Heart left ventricle (tissue), 13 donors: ENCODE measurements around the gene NOX3.

Experiments
- CTCF ChIP-seq, 12 donors: fragments of 200-600 bp; sonication (generic) in 4 of 12; IDR thresholded peaks; one replicate each; pipeline versions ENCODE4 v1.5.0 to v1.8.0; 2018 to 2022; ENCODE audit warnings: antibody characterized with exemption in 12 of 12, mild to moderate bottlenecking in 5 of 12
- POLR2A ChIP-seq, 2 donors: fragments of 450-650 bp; IDR thresholded peaks; one replicate each; pipeline ENCODE4 v1.6.1; 2017; ENCODE audit warnings: antibody characterized with exemption in 2 of 2, mild to moderate bottlenecking in 2 of 2, moderate library complexity in 2 of 2
- donor health status: ischemic (EF 13 %, LVEDD 7.1; RV severe dilation, severe dysfunction).
- donor health status: DM: no; HTN: yes; CAD: no.
- donor health status: DM: no; HTN: no; CAD: no.
- donor health status: ischemic (EF 25% LVEDD 6.9; RV normal size, moderate dysfunction).
- donor health status: ischemic (EF 25% LVEDD 5.7; RV mildly dilated, moderate dysfunction).
- donor health status: ischemic (EF 35%, LVEDD 5.7; RV mildly dilated, moderate dysfunction).
- donor health status: nonischemic (EF 11% LVEDD 7.7; RV severe dilation, severe dysfunction).
- donor health status: DM: yes; HTN: yes; CAD: no.
- donor health status: PGD.
- donor health status: ischemic (EF 29% LVEDD 5.4; RV normal size, mild dysfunction).
- donor health status: nonischemic (EF 23%, LVEDD 6.1; RV moderate dilation, normal function).

GRCh38 chr6:155364844-155365437 is 90.7 kb downstream of the NOX3 start:
- no peak for TF ChIP-seq CTCF (IDR thresholded peaks at IDR 0.05)
- TF ChIP-seq POLR2A (IDR thresholded peaks at IDR 0.05): no peak
